T-helper 22 cell (primary cell): Measurements from ENCODE around the gene TRIO.

Experiments used
- DNase-seq: peaks from one replicate; pipeline ENCODE4 v3.0.0-alpha.2; 2020; ENCODE audit warnings: low read depth

TRIO gene

DNA sequence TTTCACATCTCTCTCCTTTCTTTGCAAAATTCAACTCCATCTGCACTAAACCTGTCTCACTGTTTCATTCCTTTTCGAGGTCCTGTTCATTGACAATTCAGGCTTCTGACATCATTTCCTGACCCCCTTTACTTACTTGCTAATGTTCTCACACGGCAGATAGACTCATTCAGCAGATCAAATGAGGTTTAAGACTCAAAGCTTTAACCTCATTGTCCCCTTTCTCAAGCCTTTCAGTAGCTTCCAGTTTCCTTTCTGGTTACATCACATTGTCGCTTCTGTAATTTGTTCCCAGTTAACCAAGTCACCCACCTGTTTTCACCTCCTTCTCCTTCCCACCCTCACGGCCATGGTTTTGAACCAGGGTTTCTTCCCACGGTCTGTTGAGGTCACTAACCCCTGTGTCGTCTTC is 295.1 kb downstream of the TRIO start:
- no peak for DNase-seq

DNA sequence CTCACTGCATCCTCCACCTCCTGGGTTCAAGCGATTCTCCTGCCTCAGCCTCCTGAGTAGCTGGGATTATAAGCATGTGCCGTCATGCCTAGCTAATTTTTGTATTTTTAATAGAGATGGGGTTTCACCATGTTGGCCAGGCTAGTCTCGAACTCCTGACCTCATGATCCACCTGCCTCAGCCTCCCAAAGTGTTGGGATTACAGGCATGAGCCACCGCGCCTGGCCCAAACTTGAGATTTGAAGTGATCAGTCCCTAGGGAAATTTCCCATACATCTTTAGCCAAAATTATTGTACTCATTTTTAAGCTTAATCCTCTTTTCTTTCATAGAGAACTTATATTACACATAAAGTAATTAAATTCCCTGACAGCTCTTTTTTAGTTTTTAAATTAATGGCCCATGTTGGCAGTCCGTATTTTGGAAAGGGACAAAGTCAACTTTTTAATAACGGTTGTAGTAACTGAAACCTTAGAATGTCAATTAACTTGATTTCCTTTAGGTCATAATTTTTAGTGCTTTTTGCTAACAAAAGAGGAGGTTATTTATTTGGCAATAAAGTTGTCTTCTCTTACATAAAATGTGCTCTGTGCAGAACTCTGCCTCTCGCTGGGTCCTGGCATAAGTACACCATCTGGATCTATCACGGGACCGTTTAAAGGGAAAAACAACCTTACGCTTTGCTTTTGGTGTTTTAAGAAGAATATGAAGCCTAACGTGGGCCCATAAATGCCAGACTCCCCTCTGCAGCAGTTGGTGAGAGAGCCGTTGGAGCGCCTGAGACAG is 296.1 kb downstream of the TRIO start:
- DNase-seq = no peak

DNA sequence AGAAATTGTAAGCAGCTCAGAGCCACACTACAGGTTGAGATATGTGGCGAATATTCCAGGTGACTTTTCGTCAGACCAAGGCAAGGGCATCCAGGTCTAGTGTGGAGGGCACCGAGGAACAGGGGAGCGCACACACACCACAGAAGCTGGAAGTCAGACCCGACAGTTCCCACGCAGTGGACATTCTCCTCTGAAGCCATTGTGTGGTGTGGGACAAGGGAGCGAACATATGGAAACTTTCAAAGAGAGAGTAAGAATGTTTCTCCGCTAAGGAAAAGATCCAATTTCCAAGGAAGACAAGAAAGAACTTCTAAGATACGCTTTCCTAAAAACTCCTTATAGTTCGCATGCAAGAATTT is 297.1 kb downstream of the TRIO start:
- DNase-seq = no peak

DNA sequence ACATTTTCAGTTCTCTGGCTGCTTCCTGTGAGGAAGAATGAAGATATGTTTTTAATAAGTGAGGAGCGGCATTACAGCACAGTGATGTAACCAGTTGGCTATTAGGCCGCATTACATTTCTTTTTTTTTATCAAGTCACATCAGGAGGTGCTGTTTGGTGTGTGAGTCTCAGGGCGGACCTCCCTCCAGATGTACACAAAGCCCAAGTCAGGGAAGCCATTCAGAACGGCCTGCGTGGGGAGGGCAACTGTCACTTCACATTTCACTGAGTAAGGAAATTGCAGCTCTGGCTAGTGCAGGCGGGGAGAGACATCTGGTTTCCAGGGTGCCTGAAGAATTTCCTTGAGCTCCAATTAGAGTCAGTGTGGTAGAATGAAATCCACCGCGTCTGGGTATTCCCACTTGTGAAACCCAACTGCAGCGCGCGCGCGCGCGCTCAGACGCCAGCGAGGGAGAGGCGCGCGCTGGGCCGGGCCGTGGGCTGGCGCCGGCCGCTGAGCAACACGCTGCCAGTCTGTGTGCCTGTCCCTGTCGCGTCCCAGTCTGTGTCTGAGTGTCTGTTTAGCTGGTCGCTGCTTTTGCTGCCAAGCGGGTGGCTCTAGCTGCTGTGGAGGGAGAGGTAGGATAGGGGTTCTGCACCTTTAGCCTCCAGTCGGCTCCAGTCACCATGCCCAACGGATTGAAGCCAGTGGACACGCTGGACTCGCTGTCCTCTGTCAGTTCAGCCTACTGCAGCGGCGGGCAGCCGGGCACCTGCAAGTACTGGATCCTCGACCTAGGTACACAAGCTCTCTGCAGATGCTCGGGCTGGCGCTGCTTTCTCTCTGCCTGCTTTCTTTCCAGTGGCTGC is 297.7 kb downstream of the TRIO start:
- DNase-seq = no peak

DNA sequence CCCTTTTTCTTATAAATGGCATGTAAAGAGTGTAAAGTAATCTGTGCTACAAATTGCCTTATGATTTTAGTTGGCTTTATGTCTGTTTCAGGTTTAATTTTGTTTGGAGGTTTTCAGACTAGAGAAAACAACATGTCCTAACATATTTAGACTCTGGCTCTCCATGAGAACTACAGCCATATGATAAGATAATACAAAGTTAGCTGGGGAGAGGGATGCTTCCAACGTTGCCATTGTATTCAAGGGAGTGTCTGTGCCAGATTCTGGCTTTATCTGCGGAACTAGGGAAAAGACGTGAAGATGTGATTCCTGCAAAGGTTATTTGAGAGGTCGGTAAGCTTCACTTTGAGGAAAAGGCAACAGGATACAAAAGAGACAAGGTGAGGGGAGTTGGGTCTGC is 298.5 kb downstream of the TRIO start:
- no peak for DNase-seq

DNA sequence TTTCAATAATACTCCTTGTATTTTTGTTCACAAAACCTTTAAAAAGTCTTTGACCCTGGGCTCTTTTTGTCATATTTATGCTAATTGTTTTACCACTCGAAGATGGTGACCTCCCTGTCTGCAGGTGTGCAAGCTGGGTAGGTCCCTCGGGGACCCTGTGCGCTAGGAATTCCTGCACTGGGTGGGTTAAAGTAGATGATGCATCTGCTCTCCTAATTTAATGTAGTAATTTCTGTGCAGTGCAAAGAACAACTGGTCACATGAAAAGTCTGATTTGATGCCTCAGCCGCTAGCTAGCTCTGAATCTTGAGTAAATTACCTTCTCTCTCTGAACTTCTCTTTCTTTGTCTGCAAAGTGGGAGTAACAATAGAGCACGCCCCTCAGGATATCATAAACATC is 299.4 kb downstream of the TRIO start:
- DNase-seq = no peak

DNA sequence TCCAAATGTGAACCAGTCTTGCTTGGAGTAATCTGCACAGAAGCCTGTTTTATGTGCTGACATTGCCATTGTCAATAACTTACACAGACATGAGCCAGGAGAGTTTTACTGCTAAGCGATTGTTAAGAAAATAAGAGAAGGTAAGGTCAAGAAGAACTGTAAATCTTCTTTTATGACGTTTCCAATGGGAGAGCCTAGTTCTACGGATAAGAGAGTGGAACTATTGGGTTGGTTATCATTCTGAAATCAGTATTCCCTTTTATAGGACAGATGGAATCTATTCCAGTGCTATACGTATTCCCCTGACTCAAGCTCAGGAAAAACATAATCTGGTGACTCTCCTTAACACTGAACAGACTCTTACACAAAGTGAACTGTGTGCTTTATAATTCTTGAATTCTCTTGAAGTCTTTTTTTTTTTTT is 300.5 kb downstream of the TRIO start:
- no peak for DNase-seq

DNA sequence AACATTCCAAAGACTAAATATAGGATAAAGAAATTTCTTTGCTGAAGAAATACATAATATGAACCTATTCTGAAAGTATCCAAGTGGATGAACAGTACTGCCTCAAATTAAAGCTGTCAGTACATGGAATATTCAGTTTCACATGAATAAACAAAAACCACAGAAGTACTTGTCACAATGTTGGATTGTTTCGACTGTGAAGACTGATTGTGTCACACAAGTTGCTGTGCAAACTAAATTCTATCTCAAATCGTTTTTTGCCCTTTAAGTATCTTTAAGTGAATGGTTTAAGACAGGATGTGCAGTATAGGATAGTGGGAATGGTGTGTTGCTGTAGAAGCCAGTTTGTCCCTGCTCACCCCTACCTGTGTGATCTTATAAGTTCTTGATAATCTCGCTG is 301.0 kb downstream of the TRIO start:
- no peak for DNase-seq

DNA sequence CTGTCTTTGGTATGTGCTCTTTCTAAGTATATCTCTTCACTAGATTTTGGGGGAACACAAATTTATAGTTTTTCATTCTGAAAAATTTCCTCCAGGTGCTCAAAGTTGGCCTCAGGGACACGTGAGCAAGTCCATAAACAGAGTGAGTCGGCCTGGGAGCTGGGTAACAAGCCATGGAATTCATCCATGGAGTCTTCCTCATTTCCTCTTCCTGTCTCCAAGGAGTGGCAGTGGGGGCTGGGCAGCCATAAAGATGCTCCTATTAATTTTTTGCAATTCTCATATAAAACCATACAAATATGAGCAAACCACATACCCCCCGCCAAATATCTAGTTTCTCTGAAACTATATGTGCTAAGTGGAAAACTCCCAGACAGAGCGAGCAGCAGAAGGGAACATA is 301.9 kb downstream of the TRIO start:
- DNase-seq = no peak

DNA sequence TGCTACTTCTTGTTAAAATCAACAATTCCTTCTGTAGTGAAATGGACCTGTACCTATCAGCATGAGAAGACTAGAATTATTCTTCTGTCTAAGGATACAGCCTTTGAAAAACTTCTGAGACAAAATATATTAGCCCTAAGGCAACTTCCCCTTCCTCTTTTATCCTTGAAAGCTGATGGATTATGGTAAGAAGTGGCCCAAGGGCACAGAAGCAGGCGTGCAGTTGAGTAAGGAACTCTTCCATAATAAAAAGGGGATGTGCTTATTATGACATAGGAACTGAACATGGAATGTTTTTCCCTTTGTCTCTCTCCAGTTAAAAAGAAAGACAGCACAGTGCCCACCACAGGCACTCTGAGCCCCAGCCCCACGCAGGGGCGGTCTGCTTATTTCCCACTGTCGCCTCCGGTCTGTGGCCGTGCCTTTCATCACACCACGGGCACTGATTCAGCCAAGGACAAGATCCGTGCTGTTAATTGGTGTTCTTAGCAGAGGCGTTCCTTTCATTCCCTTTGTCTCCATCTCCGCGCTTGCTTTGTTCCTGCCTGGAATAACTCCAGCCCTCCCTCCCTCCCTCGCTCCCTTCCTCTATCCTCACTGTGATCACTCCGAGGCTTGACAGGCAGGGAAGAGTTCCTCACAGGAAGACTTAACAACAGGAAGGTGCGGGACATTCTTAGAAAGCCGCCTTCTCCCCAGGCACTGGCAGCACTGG is 302.6 kb downstream of the TRIO start:
- no peak for DNase-seq

DNA sequence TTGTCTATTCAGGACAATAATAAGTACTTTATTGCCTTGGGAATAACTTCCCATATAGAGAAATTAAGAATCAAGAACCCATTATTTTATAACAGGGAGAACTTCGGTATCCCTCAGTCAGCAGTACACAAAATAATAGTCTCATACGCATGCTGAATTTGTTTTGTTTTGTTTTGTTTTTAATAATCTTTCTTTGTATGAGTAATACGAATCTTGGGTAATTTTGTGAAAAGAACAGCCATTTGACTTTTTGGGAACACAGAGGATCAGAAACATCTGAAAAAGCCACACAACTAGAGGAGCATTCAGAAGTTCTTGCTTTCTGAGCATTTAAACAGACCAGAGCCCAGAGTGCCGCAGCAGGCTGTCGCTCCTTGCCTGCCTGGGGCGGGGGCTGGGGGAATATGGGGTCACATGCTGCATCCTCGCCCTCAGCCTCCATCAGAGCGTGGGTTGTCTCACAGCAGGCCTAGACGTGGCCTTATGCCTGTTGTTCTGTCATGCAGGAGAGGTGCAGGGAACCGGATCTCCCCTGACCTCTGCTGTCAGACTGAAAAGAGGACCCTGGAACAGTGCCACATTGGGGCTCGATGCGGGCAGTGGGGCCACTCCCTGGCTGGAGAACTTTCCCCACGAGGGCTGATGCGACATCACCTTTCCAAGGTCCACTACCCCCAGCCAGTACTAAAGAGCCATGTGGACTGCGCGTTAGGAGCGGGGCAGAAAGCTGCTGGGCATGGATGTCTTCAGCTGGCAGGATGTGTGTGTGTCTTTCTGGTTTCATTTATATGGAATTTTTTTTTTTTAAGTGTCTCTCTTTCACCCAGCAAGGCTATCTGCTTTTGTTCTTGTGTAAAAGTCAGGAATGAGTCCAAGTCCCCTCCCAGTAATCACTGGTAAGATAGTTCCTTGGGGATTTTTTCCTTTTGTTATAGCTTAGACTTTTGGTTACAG is 305.1 kb downstream of the TRIO start:
- DNase-seq = no peak

DNA sequence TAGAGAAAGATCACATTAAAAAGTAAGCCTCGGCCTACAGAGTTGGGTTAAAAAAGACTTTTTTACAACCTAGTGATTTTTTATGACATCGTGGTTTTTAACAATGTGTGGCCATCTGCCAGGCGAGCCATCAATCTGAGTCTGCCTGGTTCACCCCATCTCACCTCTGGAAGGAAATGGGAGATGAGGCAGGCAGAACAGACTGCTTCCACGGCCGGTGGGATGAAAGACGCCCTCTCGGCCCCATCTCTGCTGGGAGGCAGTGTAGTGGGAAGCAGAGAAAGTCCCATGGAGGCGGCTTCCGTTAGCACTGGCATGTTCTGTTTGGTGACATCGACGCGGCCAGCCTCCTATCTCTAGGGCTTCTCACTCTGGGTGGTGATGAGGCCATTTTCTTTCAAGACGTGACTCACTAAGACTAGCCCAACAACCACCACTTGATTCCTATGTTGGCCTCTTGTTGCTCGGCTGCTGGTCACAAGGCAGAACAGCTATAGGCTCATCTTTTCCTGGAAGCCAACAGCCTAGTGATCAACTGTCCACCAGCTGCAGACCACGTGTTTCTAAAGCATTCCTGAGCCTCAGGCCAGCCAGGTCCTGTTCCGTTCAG is 306.0 kb downstream of the TRIO start:
- DNase-seq = no peak

DNA sequence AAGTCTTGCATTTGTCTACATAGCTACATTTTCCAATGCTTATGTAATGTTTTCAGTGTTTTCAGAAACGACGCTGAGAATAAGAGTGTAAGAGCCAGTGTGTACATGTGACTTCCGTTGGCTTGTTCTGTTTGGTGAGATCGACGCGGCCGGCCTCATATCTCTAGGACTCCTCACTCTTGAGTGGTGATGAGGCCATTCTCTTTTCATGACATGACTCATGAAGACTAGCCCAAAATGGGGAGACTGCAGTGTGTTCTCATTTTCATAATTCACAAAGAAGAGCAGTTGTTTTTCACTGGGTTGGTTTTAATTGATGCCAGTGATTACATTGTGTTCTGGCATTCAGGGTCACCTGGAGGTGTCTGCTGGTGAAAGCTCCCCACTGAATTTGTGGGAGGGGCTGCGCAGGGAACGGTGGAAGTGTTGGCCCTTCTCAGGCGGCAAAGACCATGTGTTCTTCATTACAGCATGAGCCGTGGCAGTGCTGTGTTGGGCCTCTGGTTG is 306.9 kb downstream of the TRIO start:
- no peak for DNase-seq

DNA sequence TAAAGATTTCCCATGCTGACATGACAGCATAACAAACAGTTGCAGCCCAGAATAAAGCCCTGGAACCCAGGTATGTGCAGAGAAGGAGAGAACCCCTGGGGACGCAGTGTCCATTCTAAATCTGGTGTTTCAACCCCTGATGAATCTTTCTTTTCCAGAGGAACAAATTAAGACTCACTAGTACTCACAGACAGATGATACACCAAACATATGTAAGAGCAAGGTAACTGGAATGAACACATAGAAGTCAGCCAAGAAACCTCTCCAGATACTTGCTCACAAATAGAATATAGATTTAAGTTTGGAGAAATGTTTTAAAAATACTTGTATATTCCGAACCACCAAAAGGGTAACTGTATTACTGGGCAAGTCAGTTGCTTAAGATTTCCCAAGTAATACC is 307.6 kb downstream of the TRIO start:
- DNase-seq = no peak

DNA sequence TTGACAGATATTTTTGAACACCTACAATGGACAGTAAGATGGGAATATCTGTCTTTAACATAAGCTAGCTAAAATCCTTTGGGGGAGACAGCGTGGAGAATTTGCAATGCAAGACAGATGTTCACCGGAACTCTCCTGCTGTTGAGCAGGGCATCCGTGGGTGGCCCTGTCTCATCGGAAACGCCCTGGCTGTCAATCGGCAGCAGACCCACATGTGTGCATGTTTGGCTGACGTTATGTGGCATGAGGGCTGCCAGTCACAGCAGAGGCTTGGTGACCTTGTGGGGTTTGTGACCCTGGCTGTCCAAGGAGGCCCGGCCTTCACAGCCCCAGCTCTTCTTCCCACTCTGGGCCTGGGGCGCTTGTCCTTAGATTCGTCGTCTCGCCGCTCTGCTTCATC is 308.7 kb downstream of the TRIO start:
- no peak for DNase-seq

DNA sequence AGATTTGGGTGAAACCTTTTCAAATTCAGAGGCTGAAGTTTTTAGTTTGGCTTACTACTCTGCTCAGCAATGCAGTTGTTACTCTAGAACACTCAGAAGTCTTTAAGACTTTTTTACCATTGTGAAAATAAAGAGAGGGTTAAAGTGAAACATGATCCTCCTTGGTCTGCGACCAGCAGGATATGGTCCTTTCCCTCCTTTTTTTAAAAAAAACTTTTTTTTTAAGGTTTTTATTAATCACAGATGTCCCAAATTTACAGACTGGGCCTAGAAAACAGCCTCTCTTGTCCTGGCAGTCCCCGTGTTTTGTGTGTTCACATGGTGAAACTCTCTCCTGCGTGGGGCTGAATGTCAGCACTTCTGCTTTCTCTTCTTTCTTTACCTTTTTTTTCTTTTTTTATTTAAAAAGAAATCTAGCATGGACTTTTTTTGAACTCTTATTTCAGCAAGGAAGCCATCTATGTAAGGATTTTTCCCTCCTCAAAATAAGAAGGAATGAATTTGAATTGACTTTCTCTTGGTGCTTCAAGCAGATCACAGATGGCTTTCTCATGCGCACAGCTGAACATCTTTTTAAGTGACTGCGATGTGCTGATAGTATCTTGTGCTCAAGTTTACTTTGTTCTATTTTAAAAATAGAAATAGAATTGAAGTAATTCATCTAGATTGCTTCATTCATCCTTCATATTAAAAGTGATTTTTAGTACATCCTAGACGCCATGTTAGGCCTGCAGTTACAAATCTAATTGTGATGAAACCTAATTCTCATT is 309.7 kb downstream of the TRIO start:
- no peak for DNase-seq

DNA sequence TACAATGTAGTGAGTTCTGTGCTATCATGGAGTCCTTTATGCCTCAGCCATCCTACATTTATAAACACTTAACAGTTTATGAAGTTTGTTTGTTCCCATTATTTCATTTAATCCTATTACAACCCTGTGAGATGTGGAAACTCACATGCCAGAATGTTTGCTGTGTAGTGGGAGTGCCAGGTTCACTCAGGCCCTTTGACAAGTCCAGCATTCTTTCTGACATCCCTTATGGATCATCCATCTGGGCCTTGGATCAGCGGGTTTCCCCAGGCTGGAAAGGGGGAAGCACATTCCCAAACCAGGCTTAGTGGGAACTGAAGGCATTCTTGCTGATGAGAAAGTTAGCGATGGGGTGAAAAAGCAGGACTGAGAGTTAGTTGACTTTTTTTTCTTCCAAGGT is 310.3 kb downstream of the TRIO start:
- DNase-seq = no peak

DNA sequence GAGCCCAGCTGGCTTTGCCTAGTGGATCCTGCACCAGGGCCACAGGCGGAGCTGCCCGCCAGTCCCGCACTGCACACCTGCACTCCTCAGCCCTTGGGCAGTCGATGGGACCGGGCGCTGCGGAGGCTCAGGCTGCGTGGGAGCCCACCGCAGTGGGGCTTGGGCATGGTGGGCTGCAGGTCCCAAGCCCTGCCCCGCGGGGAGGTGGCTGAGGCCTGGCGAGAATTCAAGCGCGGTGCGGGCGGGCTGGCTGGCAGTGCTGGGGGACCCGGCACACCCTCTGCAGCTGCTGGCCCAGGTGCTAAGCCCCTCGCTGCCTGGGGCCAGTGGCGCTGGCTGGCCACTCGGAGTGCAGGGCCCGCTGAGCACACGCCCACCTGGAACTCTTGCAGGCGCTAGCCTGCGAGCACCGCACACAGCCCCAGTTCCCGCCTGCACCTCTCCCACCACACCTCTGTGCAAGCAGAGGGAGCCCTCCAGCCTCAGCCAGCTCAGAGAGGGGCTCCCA is 312.7 kb downstream of the TRIO start:
- DNase-seq = no peak

DNA sequence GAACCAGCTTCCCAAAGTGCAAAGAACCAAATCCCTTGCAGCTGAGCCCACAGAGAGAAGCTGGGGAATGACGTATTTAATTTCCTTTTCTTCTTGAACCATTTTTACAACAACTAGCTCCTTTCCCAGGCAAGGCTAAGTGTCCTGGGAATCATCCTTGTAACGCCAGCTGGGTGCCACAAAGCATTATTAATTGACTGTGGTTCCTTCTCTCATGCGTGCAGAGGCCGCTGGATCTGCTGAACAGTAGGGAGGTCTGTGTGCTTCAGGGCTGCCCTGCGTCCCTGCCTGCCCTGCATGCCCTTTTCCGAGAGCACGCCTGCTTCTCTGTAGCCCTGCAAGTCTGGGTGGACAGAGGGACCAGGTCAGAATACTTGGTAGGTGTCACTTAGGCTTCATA is 314.3 kb downstream of the TRIO start:
- no peak for DNase-seq

DNA sequence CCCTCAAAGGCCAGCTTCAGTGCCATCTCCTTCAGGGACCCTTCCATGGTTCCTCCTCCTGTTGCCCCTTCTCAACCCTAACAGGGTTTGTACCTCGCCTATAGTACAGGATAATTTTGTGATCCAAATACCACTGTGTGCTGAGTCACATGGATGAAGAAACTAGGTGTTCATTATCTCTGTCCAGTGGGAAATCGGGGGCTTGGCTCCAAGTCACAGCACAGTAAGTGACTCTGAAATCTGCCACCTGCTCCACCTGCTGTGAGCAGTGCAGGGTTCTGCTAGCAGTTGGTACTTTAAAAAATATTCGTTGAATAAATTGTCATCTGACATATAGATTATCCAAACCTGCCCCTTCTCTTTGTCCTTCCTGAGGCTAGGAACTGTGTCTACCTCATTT is 315.3 kb downstream of the TRIO start:
- no peak for DNase-seq
